Thymus (tissue), 14 donors: ENCODE data around the gene BACH2. TPM values are rescaled to one million over a fixed set of nuclear protein-coding genes. Genes with fewer than 3 reads are reported as not detected.
"Not testable (repeated sequence)": the region's sequence is repeated elsewhere in the genome, so short reads cannot be mapped to it uniquely, and the experiment has no call there.

ENCODE experiments used
- DNase-seq, 9 donors: peaks; one replicate each; pipeline ENCODE4 v3.0.0-alpha.2; 2013; ENCODE audit warnings: low spot score in 9 of 9, low read depth in 6 of 9, missing footprints in 1 of 9
- H3K27ac ChIP-seq, 2 donors: one replicate each; pipeline ENCODE4 v1.5.1; 2013; ENCODE audit warnings: control low read depth in 1 of 2, low read depth in 1 of 2, low read length in 1 of 2, mild to moderate bottlenecking in 1 of 2, moderate library complexity in 1 of 2
- H3K27me3 ChIP-seq, 2 donors: one replicate each; pipeline ENCODE4 v1.5.1; 2013; ENCODE audit warnings: low read length in 1 of 2; ENCODE audit not compliant: control insufficient read depth in 2 of 2, insufficient read depth in 1 of 2
- H3K36me3 ChIP-seq, 2 donors: one replicate each; pipeline ENCODE4 v1.5.1; 2013; ENCODE audit warnings: low read length in 1 of 2, mild to moderate bottlenecking in 1 of 2, moderate library complexity in 1 of 2; ENCODE audit not compliant: control insufficient read depth in 2 of 2, insufficient read depth in 2 of 2
- H3K4me1 ChIP-seq, 2 donors: one replicate each; pipeline ENCODE4 v1.5.1; 2013; ENCODE audit warnings: low read length in 2 of 2; ENCODE audit not compliant: control insufficient read depth in 2 of 2, insufficient read depth in 2 of 2
- H3K4me3 ChIP-seq, 2 donors: one replicate each; pipeline ENCODE4 v1.5.1; 2013; ENCODE audit warnings: low read length in 2 of 2, control low read depth in 1 of 2, mild to moderate bottlenecking in 1 of 2
- H3K9me3 ChIP-seq, 2 donors: one replicate each; pipeline ENCODE4 v1.5.1; 2013; ENCODE audit warnings: low read length in 1 of 2, mild to moderate bottlenecking in 1 of 2; ENCODE audit not compliant: control insufficient read depth in 2 of 2, insufficient read depth in 1 of 2
- WGBS: extraction: QIAGEN DNeasy Blood & Tissue Kit; methylation state at CpG from one replicate; pipeline ENCODE4 v1.1.7; 2013; 5-methylcytosine and 5-hydroxymethylcytosine counted together
- long read RNA-seq, 10 donors: transcript quantifications; one replicate each; lab custom pipeline, GENCODE V29; 2026
- polyA plus RNA-seq: library from polyadenylated mRNA; stranded (reverse); fragments of 200-250 nt; gene quantifications from one replicate; pipeline ENCODE4 v1.2.3, GENCODE V29; 2013
- total RNA-seq: library from RNA; stranded (reverse); fragments of 120-200 nt; gene quantifications from one replicate; pipeline ENCODE4 v1.2.4, GENCODE V29; 2013
- donor health status: healthy.

Gene BACH2
- total RNA-seq = 12.3 TPM
- polyA plus RNA-seq = 12.7 TPM
- long read RNA-seq, donor 1 = 0 reads
- long read RNA-seq, donor 2 = 0 reads
- long read RNA-seq, donor 3, full-length matches to known transcripts = 2 of 2 reads
- long read RNA-seq, donor 3, partial matches to known transcripts = 0 of 2 reads
- long read RNA-seq, donor 3, other reads (novel, unspliced or antisense) = 0 of 2 reads
- long read RNA-seq, donor 4 = 0 reads
- long read RNA-seq, donor 5, full-length matches to known transcripts = 2 of 2 reads
- long read RNA-seq, donor 5, partial matches to known transcripts = 0 of 2 reads
- long read RNA-seq, donor 5, other reads (novel, unspliced or antisense) = 0 of 2 reads
- long read RNA-seq, donor 6, full-length matches to known transcripts = 1 of 1 reads
- long read RNA-seq, donor 6, partial matches to known transcripts = 0 of 1 reads
- long read RNA-seq, donor 6, other reads (novel, unspliced or antisense) = 0 of 1 reads
- long read RNA-seq, donor 7, full-length matches to known transcripts = 1 of 1 reads
- long read RNA-seq, donor 7, partial matches to known transcripts = 0 of 1 reads
- long read RNA-seq, donor 7, other reads (novel, unspliced or antisense) = 0 of 1 reads
- long read RNA-seq, donor 8 = 0 reads
- long read RNA-seq, donor 9 = 0 reads
- long read RNA-seq, donor 10 = 0 reads

- Histone ChIP-seq H3K36me3 (peaks cover 0 to 3% of the 10 kb centered on the region in 2 donors), H3K27ac (peak within 1 kb of the TSS; percentile 85 to 94), H3K4me1 (peaks cover 5 to 25% of the 10 kb centered on the region in 2 donors), H3K27me3 (peaks cover 0 to 9% of the 10 kb centered on the region in 2 donors), H3K4me3 (peak within 1 kb of the TSS; percentile 71 to 96), H3K9me3 (no peaks in the 10 kb centered on the region)
- WGBS = under 1% methylated on average over 112 of the region's 112 CpGs
- DNase-seq = peak in 8 of 9 donors; percentile 84 to 97 (median 93)
Measured at GRCh38 chr6:90296341-90297114, at the start of gene BACH2. BACH2 (minus strand) TSS chr6:90296843; CDS start chr6:90008844, 287,999 bp downstream.

GRCh38 chr6:90343576-90343975 lies 46.9 kb upstream of the BACH2 start:
- no peaks in the 10 kb centered on the region for H3K27me3 ChIP-seq
- WGBS = 92% methylated on average over 5 of the region's 5 CpGs

GRCh38 chr6:90338409-90338808 lies 41.8 kb upstream of the BACH2 start:
- WGBS = 96% methylated on average over 1 of the region's 1 CpG

More at GRCh38 chr6:90343576-90343975, 46.9 kb upstream of the BACH2 start:
- no peak overlapping the region for H3K27ac ChIP-seq
- H3K36me3 ChIP-seq = no peaks in the 10 kb centered on the region
- no peak overlapping the region for H3K4me3 ChIP-seq
- no peaks in the 10 kb centered on the region for H3K9me3 ChIP-seq
- no peak for DNase-seq
- H3K4me1 ChIP-seq = no peaks in the 10 kb centered on the region

GRCh38 chr6:90336388-90336947 lies 39.8 kb upstream of the BACH2 start:
- H3K4me1 ChIP-seq = no peaks in the 10 kb centered on the region
- H3K27me3 ChIP-seq = no peaks in the 10 kb centered on the region
- no peak overlapping the region for H3K4me3 ChIP-seq
- 79% methylated on average over 6 of the region's 6 CpGs for WGBS
- H3K27ac ChIP-seq = no peak overlapping the region
- no peak for DNase-seq
- H3K9me3 ChIP-seq = no peaks in the 10 kb centered on the region
- H3K36me3 ChIP-seq = no peaks in the 10 kb centered on the region

More at GRCh38 chr6:90338409-90338808, 41.8 kb upstream of the BACH2 start:
- Histone ChIP-seq H3K9me3 (no peaks in the 10 kb centered on the region), H3K27me3 (no peaks in the 10 kb centered on the region), H3K4me3 (no peak overlapping the region), H3K36me3 (no peaks in the 10 kb centered on the region), H3K4me1 (no peaks in the 10 kb centered on the region), H3K27ac (no peak overlapping the region)
- no peak for DNase-seq

DNA sequence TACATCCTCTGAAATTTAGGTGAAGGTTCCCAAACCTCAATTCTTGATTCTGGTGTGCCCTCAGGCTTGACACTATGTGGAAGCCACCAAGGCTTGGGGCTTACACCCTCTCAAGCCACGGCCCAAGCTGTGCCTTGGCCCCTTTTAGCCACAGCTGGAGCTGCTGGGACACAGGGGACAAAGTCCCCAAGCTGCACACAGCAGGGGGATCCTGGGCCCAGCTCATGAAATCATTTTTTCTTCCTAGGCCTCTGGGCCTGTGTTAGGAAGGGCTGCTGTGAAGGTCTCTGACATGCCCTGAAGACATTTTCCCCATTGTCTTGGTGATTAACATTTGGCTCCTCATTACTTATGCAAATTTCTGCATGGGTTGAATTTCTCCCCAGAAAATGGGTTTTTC lies 37.3 kb upstream of the BACH2 start:
- no peaks in the 10 kb centered on the region for H3K9me3 ChIP-seq
- H3K4me3 ChIP-seq = no peak overlapping the region
- H3K27me3 ChIP-seq = no peaks in the 10 kb centered on the region
- no peak for DNase-seq
- H3K4me1 ChIP-seq = no peaks in the 10 kb centered on the region
- no peak overlapping the region for H3K27ac ChIP-seq
- H3K36me3 ChIP-seq = no peaks in the 10 kb centered on the region
- WGBS = 84% methylated on average over 1 of the region's 1 CpG

- H3K4me1 ChIP-seq, H3K9me3 ChIP-seq, H3K27me3 ChIP-seq, H3K36me3 ChIP-seq, H3K27ac ChIP-seq, DNase-seq, H3K4me3 ChIP-seq: not testable (repeated sequence)
- 94% methylated on average over 2 of the region's 2 CpGs for WGBS
Measured at GRCh38 chr6:90332978-90333543, 36.4 kb upstream of the BACH2 start.

GRCh38 chr6:90329386-90330077 lies 32.9 kb upstream of the BACH2 start:
- H3K27me3 ChIP-seq = no peaks in the 10 kb centered on the region
- no peaks in the 10 kb centered on the region for H3K9me3 ChIP-seq
- DNase-seq = no peak
- H3K27ac ChIP-seq = no peak overlapping the region
- H3K4me1 ChIP-seq = no peaks in the 10 kb centered on the region
- no peaks in the 10 kb centered on the region for H3K36me3 ChIP-seq
- WGBS = 97% methylated on average over 2 of the region's 2 CpGs
- H3K4me3 ChIP-seq = no peak overlapping the region

DNA sequence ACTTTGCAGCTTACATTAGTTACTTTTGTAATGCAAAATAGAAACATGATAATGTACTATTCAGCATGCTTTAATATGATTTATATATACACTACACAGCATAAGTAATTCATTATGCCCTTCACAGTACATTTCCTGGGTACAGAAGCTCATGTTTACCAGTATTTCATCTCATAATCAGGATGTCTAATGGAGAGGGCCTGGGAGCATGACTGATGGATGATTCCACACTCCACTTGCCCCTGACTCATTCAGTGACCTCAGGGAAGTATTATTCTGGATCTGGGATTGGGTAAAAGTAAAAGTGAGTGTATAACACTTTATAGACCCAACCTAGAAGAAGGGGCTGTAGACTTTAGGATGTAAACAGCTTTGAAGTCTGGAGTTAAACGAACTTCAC lies 31.4 kb upstream of the BACH2 start:
- WGBS = 100% methylated on average over 1 of the region's 1 CpG
- no peaks in the 10 kb centered on the region for H3K27me3 ChIP-seq
- no peak for DNase-seq

More for the DNA sequence above, 31.4 kb upstream of the BACH2 start:
- H3K36me3 ChIP-seq = no peaks in the 10 kb centered on the region
- no peak overlapping the region for H3K27ac ChIP-seq
- H3K4me3 ChIP-seq = no peak overlapping the region
- H3K4me1 ChIP-seq = no peaks in the 10 kb centered on the region
- no peaks in the 10 kb centered on the region for H3K9me3 ChIP-seq
